ENCODE data around the gene GRIK5.
A peak's percentile ranks its signal among the peaks of the same experiment; 100 is the strongest.
"Not testable (repeated sequence)": the region's sequence is repeated elsewhere in the genome, so short reads cannot be mapped to it uniquely, and the experiment has no call there.

The GRIK5 gene

GRCh38 chr19:42108527-42109389 lies 38.8 kb upstream of the GRIK5 start:
- Mint-ChIP-seq H3K9me3 (no peaks in the 10 kb centered on the region), H3K27ac (no peak overlapping the region), H3K36me3 (ENCODE audit: low read depth) (no peaks in the 10 kb centered on the region), H3K4me3 (no peak overlapping the region), H3K4me1 (peaks cover 4% of the 10 kb centered on the region), H3K27me3 (ENCODE audit: low read depth) (peaks cover 33% of the 10 kb centered on the region)
- peak; percentile 90 to 98 (median 92) for TF ChIP-seq CTCF (IDR thresholded peaks at IDR 0.05; ENCODE audit: unreplicated experiment in 3 of 3)

- no peaks in the 10 kb centered on the region for H3K4me1 Mint-ChIP-seq
- H3K27ac Mint-ChIP-seq, result no peak overlapping the region
- H3K9me3 Mint-ChIP-seq, result no peaks in the 10 kb centered on the region
- no peak for TF ChIP-seq CTCF (IDR thresholded peaks at IDR 0.05; ENCODE audit: unreplicated experiment in 3 of 3)
- no peaks in the 10 kb centered on the region for H3K36me3 Mint-ChIP-seq (ENCODE audit: low read depth)
- H3K27me3 Mint-ChIP-seq (ENCODE audit: low read depth), result peaks cover 38% of the 10 kb centered on the region
- no peak overlapping the region for H3K4me3 Mint-ChIP-seq
These were observed 35.4 kb upstream of the GRIK5 start for GRCh38 chr19:42105368-42105767.

- Mint-ChIP-seq H3K9me3 (no peaks in the 10 kb centered on the region), H3K27me3 (ENCODE audit: low read depth) (peaks cover 40% of the 10 kb centered on the region), H3K36me3 (ENCODE audit: low read depth) (no peaks in the 10 kb centered on the region), H3K27ac (no peak overlapping the region), H3K4me3 (no peak overlapping the region), H3K4me1 (no peaks in the 10 kb centered on the region)
- no peak for TF ChIP-seq CTCF (IDR thresholded peaks at IDR 0.05; ENCODE audit: unreplicated experiment in 3 of 3)
These were observed 32.9 kb upstream of the GRIK5 start for GRCh38 chr19:42102877-42103276.

GRCh38 chr19:42100241-42100640 lies 30.2 kb upstream of the GRIK5 start:
- not testable (repeated sequence) for H3K36me3 Mint-ChIP-seq (ENCODE audit: low read depth); H3K9me3 Mint-ChIP-seq; H3K4me1 Mint-ChIP-seq; H3K27ac Mint-ChIP-seq; H3K4me3 Mint-ChIP-seq
- peaks cover 38% of the 10 kb centered on the region for H3K27me3 Mint-ChIP-seq (ENCODE audit: low read depth)

- no peaks in the 10 kb centered on the region for H3K4me1 Mint-ChIP-seq
- H3K9me3 Mint-ChIP-seq, result no peaks in the 10 kb centered on the region
- H3K27ac Mint-ChIP-seq, result no peak overlapping the region
- no peaks in the 10 kb centered on the region for H3K36me3 Mint-ChIP-seq (ENCODE audit: low read depth)
- no peak overlapping the region for H3K4me3 Mint-ChIP-seq
- peaks cover 36% of the 10 kb centered on the region for H3K27me3 Mint-ChIP-seq (ENCODE audit: low read depth)
- no peak for TF ChIP-seq CTCF (IDR thresholded peaks at IDR 0.05; ENCODE audit: unreplicated experiment in 3 of 3)
These were observed 29.4 kb upstream of the GRIK5 start for GRCh38 chr19:42099336-42099925.

- Mint-ChIP-seq H3K36me3 (ENCODE audit: low read depth) (no peaks in the 10 kb centered on the region), H3K27me3 (ENCODE audit: low read depth) (peaks cover 38% of the 10 kb centered on the region), H3K4me1 (no peaks in the 10 kb centered on the region), H3K9me3 (no peaks in the 10 kb centered on the region), H3K4me3 (no peak overlapping the region), H3K27ac (no peak overlapping the region)
- no peak for TF ChIP-seq CTCF (IDR thresholded peaks at IDR 0.05; ENCODE audit: unreplicated experiment in 3 of 3)
These were observed 28.8 kb upstream of the GRIK5 start for GRCh38 chr19:42098781-42099180.

Data from nephron (organoid).